Measurements from ENCODE around the gene SLC7A7. TPM values are rescaled to one million over a fixed set of nuclear protein-coding genes. Genes with fewer than 3 reads are reported as not detected.

SLC7A7 gene
- total and polyA plus RNA-seq, 10 of the 15 experiments (the other 5 are each of a cell fraction or from before 2014, with no cell fraction given) = 27.8 to 79.2 (median 50.8) TPM

GRCh38 chr14:22843123-22843925 is 28.1 kb upstream of the SLC7A7 start (continued):
- TF ChIP-seq PRDM15 (CRISPR knock-in tag; IDR thresholded peaks at IDR 0.05) = no peak
- TF ChIP-seq RUNX3 (IDR thresholded peaks at IDR 0.05; ENCODE audit: low read length) = no peak
- no peak for TF ChIP-seq ZBTB11 (CRISPR knock-in tag; IDR thresholded peaks at IDR 0.05)
- no peak for TF ChIP-seq HCFC1 (IDR thresholded peaks at IDR 0.05; ENCODE audit: low read length)
- no peak for TF ChIP-seq DPF2 (IDR thresholded peaks at IDR 0.05)
- TF ChIP-seq ASH2L (IDR thresholded peaks at IDR 0.05; ENCODE audit: borderline replicate concordance, low read depth) = no peak
- no peak for TF ChIP-seq YY1 (IDR thresholded peaks at IDR 0.05; ENCODE audit: low read depth, low read length)
- no peak for TF ChIP-seq HDAC6 (IDR thresholded peaks at IDR 0.05; ENCODE audit: unreplicated experiment)

Data from GM12878 (cell line).